ENCODE data around the gene MGAM2. TPM values are rescaled to one million over a fixed set of nuclear protein-coding genes. Genes with fewer than 3 reads are reported as not detected.

MGAM2 gene
- 0.31 TPM for total RNA-seq

DNA sequence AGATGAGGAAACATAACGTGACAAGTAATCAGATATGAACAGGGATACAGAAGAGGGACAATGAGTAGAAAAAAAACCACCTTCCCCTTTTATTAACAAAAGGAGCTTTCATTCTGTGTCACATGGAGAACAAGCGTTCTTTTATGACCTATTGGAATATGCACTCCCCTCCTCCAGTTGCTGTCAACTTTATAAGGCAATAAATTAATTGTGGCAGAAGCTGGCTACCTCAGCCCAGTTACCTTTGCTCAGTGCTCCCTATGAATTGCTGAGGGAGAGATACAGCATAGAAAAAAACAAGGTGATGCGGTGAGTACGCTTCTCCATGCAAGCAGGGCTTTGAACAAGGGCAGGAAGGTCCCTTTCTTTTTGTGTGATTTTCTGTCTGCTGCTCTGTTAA is at the start of gene MGAM2:
Gene MGAM2, plus strand, starts transcription at position 220 of the 400 bp plus-strand sequence. CDS start 5,156 bp downstream, outside the sequence.

DNA sequence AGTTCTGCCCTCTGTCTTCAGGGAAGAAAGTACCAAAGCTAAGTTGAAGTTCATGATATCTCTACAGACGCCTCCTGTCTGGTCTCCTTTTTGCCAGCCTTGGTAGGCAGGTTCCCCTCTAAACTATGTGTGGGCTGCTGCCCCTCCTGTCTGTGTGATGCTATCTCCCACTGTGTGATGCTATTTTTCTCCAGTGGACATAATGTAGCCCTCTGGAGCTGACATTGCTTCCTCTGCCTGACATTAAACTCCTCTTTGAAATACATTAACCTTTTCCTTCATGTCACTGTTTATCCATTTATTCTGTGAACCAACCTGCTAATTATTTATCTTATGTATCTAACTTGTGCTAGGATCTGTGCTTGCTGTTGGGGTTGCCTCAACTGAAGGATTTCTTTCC is 146.4 kb downstream of the MGAM2 start, which contains the start of gene PRSS58:
Gene PRSS58, minus strand, starts transcription at position 101 of the 400 bp plus-strand sequence. CDS start 351 bp downstream, outside the sequence.

Other genes with a start within 250 kb of the MGAM2 start
- gene OR9A4, start 195.3 kb upstream of the MGAM2 start, total RNA-seq = not detected
- not detected for gene CLEC5A, start 164.7 kb upstream of the MGAM2 start, total RNA-seq
- gene TAS2R38, start 137.9 kb upstream of the MGAM2 start, total RNA-seq = not detected
- 0.63 TPM for gene MGAM, start 115.8 kb upstream of the MGAM2 start, total RNA-seq
- gene PRSS58, start 146.3 kb downstream of the MGAM2 start, total RNA-seq = not detected